Breast epithelium (tissue), 4 donors: ENCODE measurements around the gene ARSA. TPM values are rescaled to one million over a fixed set of nuclear protein-coding genes. Genes with fewer than 3 reads are reported as not detected.

Source experiments
- DNase-seq, 2 donors: peaks; one replicate each; pipeline ENCODE4 v3.0.0-alpha.2; 2019; ENCODE audit warnings: low spot score in 2 of 2
- H3K27ac ChIP-seq, 2 donors: fragments of 200-600 bp; sonication (generic) in 1 of 2; one replicate each; pipeline ENCODE4 v1.5.1; 2016 to 2019; ENCODE audit warnings: mild to moderate bottlenecking in 1 of 2
- H3K27me3 ChIP-seq, 2 donors: fragments of 200-600 bp; sonication (generic) in 1 of 2; one replicate each; pipeline versions ENCODE4 v1.5.1 to v1.6.0; 2017 to 2019; ENCODE audit warnings: control low read depth in 1 of 2, mild to moderate bottlenecking in 1 of 2
- H3K36me3 ChIP-seq: fragments of 200-600 bp; one replicate; pipeline ENCODE4 v1.5.1; 2019
- H3K4me1 ChIP-seq, 2 donors: fragments of 200-600 bp; sonication (generic); one replicate each; pipeline ENCODE4 v1.5.1; 2016 to 2019; ENCODE audit warnings: control low read depth in 1 of 2
- H3K4me3 ChIP-seq, 3 donors: fragments of 200-600 bp; sonication (generic); 1 replicate in 2 of 3; 2 replicates in 1 of 3; pipeline ENCODE4 v1.5.1; 2016 to 2019; ENCODE audit warnings: mild to moderate bottlenecking in 3 of 3, moderate library complexity in 2 of 3
- H3K9me3 ChIP-seq, 2 donors: fragments of 200-600 bp; sonication (generic) in 1 of 2; one replicate each; pipeline ENCODE4 v1.5.1; 2016 to 2019; ENCODE audit warnings: control low read depth in 1 of 2
- CTCF ChIP-seq, 3 donors: fragments of 450-650 bp; IDR thresholded peaks; one replicate each; pipeline ENCODE4 v1.5.1; 2016 to 2017; ENCODE audit warnings: antibody characterized with exemption in 3 of 3, mild to moderate bottlenecking in 3 of 3, moderate library complexity in 3 of 3
- POLR2A ChIP-seq: fragments of 450-650 bp; IDR thresholded peaks from one replicate; pipeline ENCODE4 v1.6.1; 2016; ENCODE audit warnings: antibody characterized with exemption, mild to moderate bottlenecking, moderate library complexity
- POLR2AphosphoS5 ChIP-seq, 3 donors: sonication (generic); formaldehyde crosslinking; IDR thresholded peaks; one replicate each; pipeline ENCODE4 v1.6.1; 2017; ENCODE audit warnings: antibody characterized with exemption in 3 of 3
- intact Hi-C: fragments of 100-400 bp; cut with DNase I; formaldehyde crosslinking; loops from one replicate; pipeline ENCODE4 v1.15.1; 2023; ENCODE audit warnings: low total_unique reads
- total RNA-seq, 3 donors: library from RNA; depleted of rRNA; stranded (reverse); fragments of >200 nt; gene quantifications; one replicate each; pipeline ENCODE4 v1.1.0, GENCODE V29; 2016

Gene ARSA
- total RNA-seq, 3 donors from 2014 or later = 23.8 to 39.0 (median 36.3) TPM

- H3K4me3 ChIP-seq = no peak overlapping the region
- DNase-seq = no peak
- no peaks in the 10 kb centered on the region for H3K9me3 ChIP-seq
- peaks cover 0 to 8% of the 10 kb centered on the region in 2 donors for H3K4me1 ChIP-seq
- intact Hi-C loops = no loop called here
- H3K27me3 ChIP-seq = no peaks in the 10 kb centered on the region
- H3K36me3 ChIP-seq = no peaks in the 10 kb centered on the region
- TF ChIP-seq CTCF (IDR thresholded peaks at IDR 0.05) = no peak
- TF ChIP-seq POLR2AphosphoS5 (IDR thresholded peaks at IDR 0.05) = no peak
- TF ChIP-seq POLR2A = no peak
- H3K27ac ChIP-seq = no peak overlapping the region
Observed at GRCh38 chr22:50578776-50579310, 49.1 kb downstream of the ARSA start.

- no peak for DNase-seq
Observed at GRCh38 chr22:50577987-50578775, 49.8 kb downstream of the ARSA start, which contains the start of gene CPT1B. Gene CPT1B, minus strand, starts transcription at chr22:50578427. Its CDS starts 512 bp downstream, at chr22:50577915.

DNA sequence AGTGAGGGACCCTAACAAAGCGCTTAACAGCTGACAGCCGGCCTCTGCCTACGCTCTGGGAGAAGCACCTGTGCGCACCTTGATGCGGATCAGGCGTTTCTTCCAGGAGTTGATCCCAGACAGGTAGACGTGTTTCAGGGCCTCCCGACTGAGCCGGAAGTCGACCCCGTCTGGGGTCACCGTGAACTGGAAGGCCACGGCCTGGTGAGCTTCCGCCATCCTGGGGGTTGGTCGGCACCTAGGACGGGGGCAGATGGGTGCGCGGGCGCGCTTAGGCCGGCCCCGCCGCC is 50.3 kb downstream of the ARSA start:
- H3K27me3 ChIP-seq = no peaks in the 10 kb centered on the region
- H3K9me3 ChIP-seq = no peaks in the 10 kb centered on the region
- H3K4me1 ChIP-seq = peaks cover 0 to 8% of the 10 kb centered on the region in 2 donors
- no peak overlapping the region for H3K4me3 ChIP-seq
- intact Hi-C loops = no loop called here
- no peak for DNase-seq
- no peaks in the 10 kb centered on the region for H3K36me3 ChIP-seq
- no peak overlapping the region for H3K27ac ChIP-seq
- TF ChIP-seq POLR2AphosphoS5 (IDR thresholded peaks at IDR 0.05) (no peak), POLR2A (no peak), CTCF (IDR thresholded peaks at IDR 0.05) (no peak)

More at GRCh38 chr22:50577987-50578775, 49.8 kb downstream of the ARSA start, which contains the start of gene CPT1B:
- peaks cover 0 to 8% of the 10 kb centered on the region in 2 donors for H3K4me1 ChIP-seq
- H3K36me3 ChIP-seq = no peaks in the 10 kb centered on the region
- no peak within 1 kb of the TSS for H3K4me3 ChIP-seq
- H3K27me3 ChIP-seq = no peaks in the 10 kb centered on the region
- TF ChIP-seq POLR2AphosphoS5 (IDR thresholded peaks at IDR 0.05) (no peak), POLR2A (no peak), CTCF (IDR thresholded peaks at IDR 0.05) (no peak)
- intact Hi-C loops = no loop called here
- H3K27ac ChIP-seq = no peak within 1 kb of the TSS
- no peaks in the 10 kb centered on the region for H3K9me3 ChIP-seq

- TF ChIP-seq CTCF (IDR thresholded peaks at IDR 0.05) (no peak), POLR2AphosphoS5 (IDR thresholded peaks at IDR 0.05) (no peak), POLR2A (no peak)
- no peaks in the 10 kb centered on the region for H3K9me3 ChIP-seq
- H3K36me3 ChIP-seq = no peaks in the 10 kb centered on the region
- no peak overlapping the region for H3K27ac ChIP-seq
- H3K4me3 ChIP-seq = no peak overlapping the region
- no peaks in the 10 kb centered on the region for H3K27me3 ChIP-seq
- H3K4me1 ChIP-seq = peaks cover 0 to 8% of the 10 kb centered on the region in 2 donors
- DNase-seq = no peak
- intact Hi-C loops = no loop called here
Observed at GRCh38 chr22:50576806-50577696, 50.9 kb downstream of the ARSA start.
